Measurements from ENCODE around the gene AP1S2. TPM values are rescaled to one million over a fixed set of nuclear protein-coding genes. Genes with fewer than 3 reads are reported as not detected.
A peak's percentile ranks its signal among the peaks of the same experiment; 100 is the strongest.

Gene AP1S2
- total and polyA plus RNA-seq, 8 donors, result 4.0 to 17.5 (median 6.8) TPM

DNA sequence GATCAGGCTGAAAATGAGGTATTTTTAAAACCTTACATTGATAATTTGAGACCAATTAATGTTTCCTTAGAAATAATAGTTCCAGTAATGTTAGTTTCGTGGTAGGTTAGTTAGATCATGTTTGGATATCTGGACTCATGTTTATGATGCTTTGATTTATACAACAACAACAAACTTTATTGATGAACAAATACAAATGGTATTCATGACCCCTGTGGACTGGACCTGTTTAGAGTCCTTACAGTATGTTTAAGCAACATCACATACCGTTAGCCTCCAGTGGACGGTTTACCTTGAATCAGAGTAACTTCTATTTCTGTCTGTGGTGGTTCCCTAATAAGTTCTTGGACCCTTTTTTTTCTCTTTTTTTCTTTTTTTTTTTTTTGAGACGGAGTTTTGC lies 46.4 kb downstream of the AP1S2 start:
- H3K4me1 ChIP-seq, result peaks cover 0 to 3% (median 0%) of the 10 kb centered on the region in 3 donors
- 94 to 95% methylated on average over 4 of the region's 4 CpGs for WGBS, 2 donors
- ATAC-seq, result no peak
- DNase-seq, result no peak
- peaks cover 0 to 28% (median 14%) of the 10 kb centered on the region in 3 donors for H3K36me3 ChIP-seq
- no peaks in the 10 kb centered on the region for H3K27me3 ChIP-seq
- TF ChIP-seq, protein P1, sequence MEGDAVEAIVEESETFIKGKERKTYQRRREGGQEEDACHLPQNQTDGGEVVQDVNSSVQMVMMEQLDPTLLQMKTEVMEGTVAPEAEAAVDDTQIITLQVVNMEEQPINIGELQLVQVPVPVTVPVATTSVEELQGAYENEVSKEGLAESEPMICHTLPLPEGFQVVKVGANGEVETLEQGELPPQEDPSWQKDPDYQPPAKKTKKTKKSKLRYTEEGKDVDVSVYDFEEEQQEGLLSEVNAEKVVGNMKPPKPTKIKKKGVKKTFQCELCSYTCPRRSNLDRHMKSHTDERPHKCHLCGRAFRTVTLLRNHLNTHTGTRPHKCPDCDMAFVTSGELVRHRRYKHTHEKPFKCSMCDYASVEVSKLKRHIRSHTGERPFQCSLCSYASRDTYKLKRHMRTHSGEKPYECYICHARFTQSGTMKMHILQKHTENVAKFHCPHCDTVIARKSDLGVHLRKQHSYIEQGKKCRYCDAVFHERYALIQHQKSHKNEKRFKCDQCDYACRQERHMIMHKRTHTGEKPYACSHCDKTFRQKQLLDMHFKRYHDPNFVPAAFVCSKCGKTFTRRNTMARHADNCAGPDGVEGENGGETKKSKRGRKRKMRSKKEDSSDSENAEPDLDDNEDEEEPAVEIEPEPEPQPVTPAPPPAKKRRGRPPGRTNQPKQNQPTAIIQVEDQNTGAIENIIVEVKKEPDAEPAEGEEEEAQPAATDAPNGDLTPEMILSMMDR (IDR thresholded peaks at IDR 0.05), result no peak
- no peak overlapping the region for H3K4me3 ChIP-seq
- H3K9me3 ChIP-seq, result no peaks in the 10 kb centered on the region
- intact Hi-C loops (cut with DNase I), result no loop called here
- H3K27ac ChIP-seq, result no peak overlapping the region
- FAIRE-seq, result no peak

DNA sequence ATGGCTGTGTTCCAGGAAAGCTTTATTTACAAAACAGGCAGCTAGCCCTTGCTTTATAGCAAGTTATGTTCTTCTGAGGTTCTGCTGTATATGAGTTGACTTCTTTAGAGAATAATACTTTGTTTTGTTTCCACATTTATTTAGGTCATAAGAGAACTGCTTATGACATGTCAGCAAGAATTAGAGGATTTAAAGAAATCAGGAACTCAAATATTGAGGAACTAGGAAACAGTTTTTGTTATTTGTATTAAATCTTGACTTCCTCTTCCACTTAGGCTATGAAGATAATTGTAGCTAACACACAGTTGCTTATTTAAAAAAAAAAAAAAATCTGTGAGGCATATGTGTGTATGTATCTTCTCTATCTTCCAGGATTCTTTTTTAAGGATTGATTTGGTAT lies 50.0 kb downstream of the AP1S2 start:
- Histone ChIP-seq H3K4me3 (no peak overlapping the region), H3K27ac (no peak overlapping the region), H3K36me3 (peaks cover 4 to 9% (median 9%) of the 10 kb centered on the region in 3 donors), H3K4me1 (no peaks in the 10 kb centered on the region), H3K9me3 (no peaks in the 10 kb centered on the region), H3K27me3 (no peaks in the 10 kb centered on the region)
- intact Hi-C loops (cut with DNase I), result no loop called here
- ATAC-seq (peak in 2 of 4 donors; percentile 47 to 64), FAIRE-seq (peak; percentile 9), DNase-seq (no peak)
- TF ChIP-seq, protein P1 (IDR thresholded peaks at IDR 0.05), result no peak

DNA sequence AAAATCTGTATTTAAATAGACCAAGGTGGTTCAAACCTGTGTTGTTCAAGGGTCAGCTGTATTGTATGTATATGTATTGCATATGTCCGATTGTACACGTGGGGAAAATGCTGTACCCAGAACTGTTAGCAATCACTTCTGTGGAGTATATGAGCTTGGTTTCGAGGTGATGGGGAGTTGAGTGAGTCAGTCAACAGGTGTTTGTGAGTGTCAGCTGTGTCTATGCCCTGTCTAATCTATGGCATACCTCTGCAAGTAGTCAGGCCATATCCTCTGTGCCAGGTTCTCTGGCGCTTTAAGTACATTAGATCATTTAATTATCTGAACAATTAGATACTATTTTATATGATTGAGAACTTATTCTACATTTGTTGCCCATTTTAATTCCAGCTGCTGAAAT lies 56.9 kb downstream of the AP1S2 start:
- Histone ChIP-seq H3K9me3 (no peaks in the 10 kb centered on the region), H3K4me1 (peaks cover 0 to 3% (median 0%) of the 10 kb centered on the region in 3 donors), H3K27ac (no peak overlapping the region), H3K4me3 (no peak overlapping the region), H3K27me3 (no peaks in the 10 kb centered on the region), H3K36me3 (peaks cover 0 to 4% (median 4%) of the 10 kb centered on the region in 3 donors)
- intact Hi-C loops (cut with DNase I), result no loop called here
- no peak for ATAC-seq
- TF ChIP-seq, protein P1 (IDR thresholded peaks at IDR 0.05), result no peak
- no peak for DNase-seq
- 84 to 94% methylated on average over 4 of the region's 4 CpGs for WGBS, 2 donors
- peak; percentile 26 for FAIRE-seq

DNA sequence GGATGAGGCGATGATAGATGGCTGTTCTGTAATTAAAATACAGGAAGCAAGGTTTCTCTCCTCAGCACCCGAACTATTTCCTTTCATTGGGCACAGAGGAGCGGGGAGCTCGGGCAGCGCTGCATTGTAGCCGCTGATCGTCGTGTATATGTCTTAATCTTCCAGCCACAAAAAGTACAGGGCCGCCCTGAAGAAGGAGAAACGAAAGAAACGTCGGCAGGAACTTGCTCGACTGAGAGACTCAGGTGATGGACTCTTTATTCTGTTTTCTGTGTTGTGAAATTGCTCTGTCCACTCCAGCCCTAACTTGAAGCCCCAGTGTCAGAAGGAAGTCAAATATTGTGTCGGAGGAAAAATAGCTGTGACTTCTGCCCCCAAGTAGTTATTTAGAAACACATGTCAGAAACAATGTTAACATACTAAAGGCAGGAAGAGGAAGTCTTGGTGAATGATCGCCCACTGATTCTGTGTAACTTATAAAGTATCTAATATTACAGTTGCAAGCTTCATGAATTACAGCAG lies 63.8 kb downstream of the AP1S2 start:
- Histone ChIP-seq H3K4me3 (peak overlapping the region; percentile 61 to 81 (median 69)), H3K27me3 (no peaks in the 10 kb centered on the region), H3K36me3 (no peaks in the 10 kb centered on the region), H3K4me1 (peaks cover 3 to 10% (median 8%) of the 10 kb centered on the region in 3 donors), H3K27ac (peak overlapping the region; percentile 40 to 81 (median 60)), H3K9me3 (no peaks in the 10 kb centered on the region)
- intact Hi-C loops (cut with DNase I), result no loop called here
- no peak for FAIRE-seq
- no peak for DNase-seq
- ATAC-seq, result peak; percentile 8 to 46 (median 30)
- TF ChIP-seq, protein P1 (IDR thresholded peaks at IDR 0.05), result no peak
- WGBS, 2 donors, result 0 to 2% methylated on average over 15 of the region's 15 CpGs

DNA sequence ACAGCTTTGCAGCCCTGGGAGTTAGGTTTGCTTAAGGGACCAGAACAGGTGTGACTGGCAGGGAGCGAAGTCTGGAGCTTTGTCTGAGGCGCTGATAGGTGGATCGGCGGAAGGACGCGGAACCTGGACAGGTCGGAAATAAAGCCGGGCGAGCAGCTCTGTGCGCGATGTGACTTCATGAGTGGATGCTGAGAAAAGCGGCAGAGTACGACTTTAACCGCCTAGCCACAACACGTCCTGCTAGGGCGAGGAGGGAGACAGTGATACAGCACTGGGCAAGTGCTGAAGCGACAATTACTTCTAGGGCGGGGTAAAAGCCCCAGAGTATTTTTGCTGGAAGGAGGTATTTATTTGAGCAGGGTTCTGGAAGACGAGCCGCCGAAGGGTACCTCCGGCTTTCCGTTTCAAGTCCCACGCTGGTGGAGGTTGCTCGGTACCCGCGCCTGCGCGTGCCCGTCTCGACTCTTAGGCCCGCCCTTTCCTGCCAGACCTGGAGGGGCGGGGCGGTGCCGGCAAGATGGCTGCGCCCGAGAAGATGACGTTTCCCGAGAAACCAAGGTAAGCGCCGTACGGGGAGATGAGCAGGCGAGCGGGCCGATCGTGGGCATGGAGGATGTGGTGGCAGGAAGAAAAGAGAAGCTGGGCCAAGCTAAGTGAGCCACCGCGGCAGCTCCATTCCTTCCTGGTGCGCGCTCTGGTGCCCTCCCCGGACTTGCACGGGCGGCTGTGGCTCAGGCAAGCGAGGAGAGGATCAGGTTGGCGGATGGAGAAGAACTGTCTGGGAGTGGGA lies 64.4 kb downstream of the AP1S2 start, which contains the start of gene ZRSR2:
TSS of gene ZRSR2 (plus strand) at position 506 of the 790 bp plus-strand sequence. CDS start at position 518, 12 bp downstream.
- TF ChIP-seq, protein P1 (IDR thresholded peaks at IDR 0.05), result no peak
- Histone ChIP-seq H3K27me3 (no peaks in the 10 kb centered on the region), H3K36me3 (no peaks in the 10 kb centered on the region), H3K9me3 (no peaks in the 10 kb centered on the region), H3K4me3 (peak within 1 kb of the TSS; percentile 61 to 81 (median 69)), H3K4me1 (peaks cover 3 to 10% (median 8%) of the 10 kb centered on the region in 3 donors), H3K27ac (peak within 1 kb of the TSS; percentile 40 to 81 (median 60))
- FAIRE-seq (peak; percentile 70), DNase-seq (peak; percentile 70 to 93 (median 86)), ATAC-seq (peak; percentile 97 to 99 (median 98))
- WGBS, 2 donors, result 0% methylated on average over 55 of the region's 55 CpGs
- intact Hi-C loops (cut with DNase I), result no loop called here
